Activated B cell treated with CpG ODN at 0.5 μM for 24 hours (primary cell): ENCODE data around the gene FER. TPM values are rescaled to one million over a fixed set of nuclear protein-coding genes. Genes with fewer than 3 reads are reported as not detected.

Source experiments
- ATAC-seq: fragments of 200-7000 bp; cut with Tn5 transposase; one replicate; pipeline ENCODE4 v1.10.0; 2021; ENCODE audit warnings: low read depth, mild to moderate bottlenecking, moderate library complexity
- CTCF ChIA-PET: fragments of 350-600 bp; sonication (Branson Sonifier 250); formaldehyde crosslinking; loops from one replicate; lab custom pipeline; 2021; ENCODE audit warnings: antibody characterized with exemption; lab: Charles Lee
- POLR2A ChIA-PET: fragments of 350-600 bp; sonication (Branson Sonifier 250); formaldehyde crosslinking; loops from one replicate; lab custom pipeline; 2021; ENCODE audit warnings: antibody characterized with exemption; lab: Charles Lee
- DNase-seq: peaks from one replicate; pipeline ENCODE4 v3.0.0; 2022
- H3K27ac Mint-ChIP-seq: one replicate; pipeline ENCODE4 v1.8.0; 2020; ENCODE audit warnings: mixed read lengths
- H3K27me3 Mint-ChIP-seq: one replicate; pipeline ENCODE4 v1.8.0; 2021; ENCODE audit warnings: mixed read lengths
- H3K36me3 Mint-ChIP-seq: one replicate; pipeline ENCODE4 v1.8.0; 2021; ENCODE audit warnings: low read depth, mixed read lengths
- H3K4me1 Mint-ChIP-seq: one replicate; pipeline ENCODE4 v1.8.0; 2021; ENCODE audit warnings: mixed read lengths
- H3K4me3 Mint-ChIP-seq: one replicate; pipeline ENCODE4 v1.8.0; 2020; ENCODE audit warnings: mild to moderate bottlenecking, mixed read lengths
- H3K9me3 Mint-ChIP-seq: one replicate; pipeline ENCODE4 v1.8.0; 2020; ENCODE audit warnings: mixed read lengths
- intact Hi-C: fragments of 100-400 bp; cut with micrococcal nuclease; formaldehyde crosslinking; loops from one replicate; pipeline ENCODE4 v1.15.1; 2024
- total RNA-seq: library from RNA; stranded (reverse); gene quantifications from 2 replicates; pipeline ENCODE4 v1.2.3, GENCODE V29; 2022
- TF ChIP-seq, protein P1 (sequence below): fragments of 200-600 bp; IDR thresholded peaks from one replicate; pipeline ENCODE4 v1.8.0; 2022; ENCODE audit warnings: antibody characterized with exemption, mild to moderate bottlenecking

Gene FER
- total RNA-seq, 1 donor from 2014 or later = 17.3 TPM

- ATAC-seq (no peak), DNase-seq (no peak)
- no peaks in the 10 kb centered on the region for H3K36me3 Mint-ChIP-seq
- no peaks in the 10 kb centered on the region for H3K4me1 Mint-ChIP-seq
- intact Hi-C loops = no loop called here
- no peak overlapping the region for H3K4me3 Mint-ChIP-seq
- H3K27me3 Mint-ChIP-seq = peaks cover 2% of the 10 kb centered on the region
- no peak overlapping the region for H3K27ac Mint-ChIP-seq
- no peaks in the 10 kb centered on the region for H3K9me3 Mint-ChIP-seq
- ChIA-PET POLR2A (no interaction called here), CTCF (no interaction called here)
- TF ChIP-seq, protein P1, sequence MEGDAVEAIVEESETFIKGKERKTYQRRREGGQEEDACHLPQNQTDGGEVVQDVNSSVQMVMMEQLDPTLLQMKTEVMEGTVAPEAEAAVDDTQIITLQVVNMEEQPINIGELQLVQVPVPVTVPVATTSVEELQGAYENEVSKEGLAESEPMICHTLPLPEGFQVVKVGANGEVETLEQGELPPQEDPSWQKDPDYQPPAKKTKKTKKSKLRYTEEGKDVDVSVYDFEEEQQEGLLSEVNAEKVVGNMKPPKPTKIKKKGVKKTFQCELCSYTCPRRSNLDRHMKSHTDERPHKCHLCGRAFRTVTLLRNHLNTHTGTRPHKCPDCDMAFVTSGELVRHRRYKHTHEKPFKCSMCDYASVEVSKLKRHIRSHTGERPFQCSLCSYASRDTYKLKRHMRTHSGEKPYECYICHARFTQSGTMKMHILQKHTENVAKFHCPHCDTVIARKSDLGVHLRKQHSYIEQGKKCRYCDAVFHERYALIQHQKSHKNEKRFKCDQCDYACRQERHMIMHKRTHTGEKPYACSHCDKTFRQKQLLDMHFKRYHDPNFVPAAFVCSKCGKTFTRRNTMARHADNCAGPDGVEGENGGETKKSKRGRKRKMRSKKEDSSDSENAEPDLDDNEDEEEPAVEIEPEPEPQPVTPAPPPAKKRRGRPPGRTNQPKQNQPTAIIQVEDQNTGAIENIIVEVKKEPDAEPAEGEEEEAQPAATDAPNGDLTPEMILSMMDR = no peak
Observed at GRCh38 chr5:109199289-109199688, 451.6 kb downstream of the FER start.

GRCh38 chr5:109199799-109200620, 452.3 kb downstream of the FER start:
- TF ChIP-seq, protein P1 = no peak
- peaks cover 2% of the 10 kb centered on the region for H3K27me3 Mint-ChIP-seq
- CTCF ChIA-PET = no interaction called here
- ATAC-seq (no peak), DNase-seq (no peak)
- H3K9me3 Mint-ChIP-seq = peaks cover 2% of the 10 kb centered on the region
- POLR2A ChIA-PET = no interaction called here
- H3K4me1 Mint-ChIP-seq = no peaks in the 10 kb centered on the region
- no peak overlapping the region for H3K4me3 Mint-ChIP-seq
- H3K27ac Mint-ChIP-seq = no peak overlapping the region
- no peaks in the 10 kb centered on the region for H3K36me3 Mint-ChIP-seq
- intact Hi-C loops = no loop called here

- H3K4me3 Mint-ChIP-seq = no peak overlapping the region
- no peaks in the 10 kb centered on the region for H3K36me3 Mint-ChIP-seq
- ChIA-PET CTCF (no interaction called here), POLR2A (no interaction called here)
- H3K27me3 Mint-ChIP-seq = peaks cover 5% of the 10 kb centered on the region
- TF ChIP-seq, protein P1 = no peak
- DNase-seq = no peak
- intact Hi-C loops = no loop called here
- no peaks in the 10 kb centered on the region for H3K4me1 Mint-ChIP-seq
- ATAC-seq = no peak
- H3K27ac Mint-ChIP-seq = no peak overlapping the region
- H3K9me3 Mint-ChIP-seq = peaks cover 7% of the 10 kb centered on the region
Observed at GRCh38 chr5:109215040-109215439, 467.3 kb downstream of the FER start.

DNA sequence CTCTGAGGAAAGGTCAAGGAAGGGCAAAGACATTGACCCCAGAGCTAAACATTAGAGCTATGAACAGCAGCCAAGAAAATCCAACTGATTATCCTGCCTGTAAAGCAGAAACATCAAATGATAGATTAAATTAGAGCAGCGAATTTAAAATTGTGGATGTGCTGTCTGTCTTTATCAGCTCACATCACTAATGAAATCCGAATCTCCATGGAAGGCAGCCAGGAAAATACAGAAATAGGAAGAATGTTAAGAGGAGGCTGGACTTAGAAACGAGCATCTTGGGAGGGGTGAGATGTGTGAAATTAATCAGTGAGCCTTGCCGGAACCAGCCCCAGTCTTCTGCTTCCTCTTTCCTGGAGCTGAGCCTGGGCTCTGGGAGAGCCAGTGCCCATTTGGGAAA, 471.1 kb downstream of the FER start:
- H3K4me3 Mint-ChIP-seq = no peak overlapping the region
- H3K36me3 Mint-ChIP-seq = no peaks in the 10 kb centered on the region
- TF ChIP-seq, protein P1 = no peak
- ChIA-PET CTCF (no interaction called here), POLR2A (no interaction called here)
- no peaks in the 10 kb centered on the region for H3K9me3 Mint-ChIP-seq
- DNase-seq = no peak
- H3K4me1 Mint-ChIP-seq = no peaks in the 10 kb centered on the region
- no peak overlapping the region for H3K27ac Mint-ChIP-seq
- no peak for ATAC-seq
- peaks cover 5% of the 10 kb centered on the region for H3K27me3 Mint-ChIP-seq
- intact Hi-C loops = no loop called here

DNA sequence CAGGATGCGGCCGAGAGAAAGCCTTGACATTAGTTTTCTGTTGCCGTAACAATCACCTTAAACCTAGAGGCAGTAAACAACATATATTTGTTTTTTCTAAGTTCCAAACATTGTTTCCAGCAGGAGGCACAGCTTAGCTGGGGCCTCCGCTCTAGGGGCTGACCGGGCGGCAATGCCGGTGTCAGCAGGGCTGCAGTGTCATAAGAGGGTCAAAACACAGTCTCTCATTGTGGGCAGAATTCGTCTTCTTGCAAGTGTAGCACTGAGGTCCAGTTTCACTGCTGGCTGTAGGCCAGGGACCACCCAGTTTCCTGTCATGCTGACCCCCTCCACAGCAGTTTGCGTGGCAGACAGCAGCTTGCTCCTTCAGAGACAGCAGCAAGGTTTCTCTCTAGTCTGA, 475.8 kb downstream of the FER start:
- ChIA-PET CTCF (no interaction called here), POLR2A (no interaction called here)
- peaks cover 7% of the 10 kb centered on the region for H3K27me3 Mint-ChIP-seq
- no peak for DNase-seq
- no peaks in the 10 kb centered on the region for H3K4me1 Mint-ChIP-seq
- intact Hi-C loops = no loop called here
- H3K9me3 Mint-ChIP-seq = no peaks in the 10 kb centered on the region
- H3K4me3 Mint-ChIP-seq = no peak overlapping the region
- ATAC-seq = no peak
- TF ChIP-seq, protein P1 = no peak
- no peaks in the 10 kb centered on the region for H3K36me3 Mint-ChIP-seq
- H3K27ac Mint-ChIP-seq = no peak overlapping the region
